RWPE1 (cell line): Measurements from ENCODE around the gene SMC1A.

ENCODE experiments used
- CTCF ChIA-PET: fragments of 350-600 bp; sonication (Branson Sonifier 250); formaldehyde crosslinking; extraction: SDS; loops from one replicate; lab custom pipeline; 2021; lab: Yijun Ruan, JAX
- POLR2A ChIA-PET: fragments of 400-600 bp; formaldehyde crosslinking; extraction: SDS; loops from one replicate; lab custom pipeline; 2020; ENCODE audit warnings: antibody characterized with exemption; ENCODE audit not compliant: low non-redundant PET; lab: Yijun Ruan, JAX
- DNase-seq: peaks from one replicate; pipeline ENCODE4 v3.0.0; 2012; ENCODE audit warnings: low spot score
- H3K27ac ChIP-seq: fragments of 450-650 bp; 2 replicates; pipeline ENCODE4 v1.5.1; 2017
- TF ChIP-seq, protein P1 (sequence below): fragments of 450-650 bp; conservative IDR thresholded peaks from 2 replicates; pipeline ENCODE4 v1.5.1; 2017; ENCODE audit warnings: low read depth, mild to moderate bottlenecking

Gene SMC1A

GRCh38 chrX:53332204-53332603 is 90.2 kb downstream of the SMC1A start:
- H3K27ac ChIP-seq = no peak overlapping the region
- ChIA-PET POLR2A (no interaction called here), CTCF (interaction anchor here (0.9 kb wide), 1 partner anchor 17 kb away, joined by 3 read pairs; no protein-coding TSS in a partner anchor)
- DNase-seq = no peak
- TF ChIP-seq, protein P1, sequence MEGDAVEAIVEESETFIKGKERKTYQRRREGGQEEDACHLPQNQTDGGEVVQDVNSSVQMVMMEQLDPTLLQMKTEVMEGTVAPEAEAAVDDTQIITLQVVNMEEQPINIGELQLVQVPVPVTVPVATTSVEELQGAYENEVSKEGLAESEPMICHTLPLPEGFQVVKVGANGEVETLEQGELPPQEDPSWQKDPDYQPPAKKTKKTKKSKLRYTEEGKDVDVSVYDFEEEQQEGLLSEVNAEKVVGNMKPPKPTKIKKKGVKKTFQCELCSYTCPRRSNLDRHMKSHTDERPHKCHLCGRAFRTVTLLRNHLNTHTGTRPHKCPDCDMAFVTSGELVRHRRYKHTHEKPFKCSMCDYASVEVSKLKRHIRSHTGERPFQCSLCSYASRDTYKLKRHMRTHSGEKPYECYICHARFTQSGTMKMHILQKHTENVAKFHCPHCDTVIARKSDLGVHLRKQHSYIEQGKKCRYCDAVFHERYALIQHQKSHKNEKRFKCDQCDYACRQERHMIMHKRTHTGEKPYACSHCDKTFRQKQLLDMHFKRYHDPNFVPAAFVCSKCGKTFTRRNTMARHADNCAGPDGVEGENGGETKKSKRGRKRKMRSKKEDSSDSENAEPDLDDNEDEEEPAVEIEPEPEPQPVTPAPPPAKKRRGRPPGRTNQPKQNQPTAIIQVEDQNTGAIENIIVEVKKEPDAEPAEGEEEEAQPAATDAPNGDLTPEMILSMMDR = no peak

DNA sequence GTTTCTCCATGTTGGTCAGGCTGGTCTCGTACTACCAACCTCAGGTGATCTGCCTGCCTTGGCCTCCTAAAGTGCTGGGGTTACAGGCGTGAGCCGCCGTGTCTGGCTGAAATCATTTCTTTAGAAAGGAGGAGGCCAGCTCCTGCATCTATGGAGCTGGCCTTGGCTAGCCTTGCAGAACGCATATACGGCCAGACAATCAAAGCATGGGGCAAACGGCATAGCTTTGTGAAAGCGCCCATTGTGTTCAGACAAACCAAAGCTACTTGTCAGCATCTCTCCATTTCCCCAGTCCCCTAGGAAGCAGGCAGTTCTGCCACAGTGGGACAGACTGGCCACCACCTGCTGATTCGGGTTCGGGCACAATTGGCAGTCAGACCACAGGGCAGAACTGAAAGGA is 92.1 kb downstream of the SMC1A start:
- TF ChIP-seq, protein P1 = no peak
- CTCF ChIA-PET = interaction anchor here (0.6 to 0.7 kb wide), 5 partner anchors 10 to 348 kb away, joined by 3 to 7 read pairs (median 4); no protein-coding TSS in a partner anchor
- POLR2A ChIA-PET = no interaction called here

GRCh38 chrX:53324803-53325202 is 97.7 kb downstream of the SMC1A start:
- TF ChIP-seq, protein P1 = no peak
- POLR2A ChIA-PET = no interaction called here
- CTCF ChIA-PET = no interaction called here
- no peak overlapping the region for H3K27ac ChIP-seq
- DNase-seq = no peak

More for the DNA sequence above, 92.1 kb downstream of the SMC1A start:
- DNase-seq = no peak
- no peak overlapping the region for H3K27ac ChIP-seq
